ENCODE measurements around the gene HIGD1C. TPM values are rescaled to one million over a fixed set of nuclear protein-coding genes. Genes with fewer than 3 reads are reported as not detected.
A peak's percentile ranks its signal among the peaks of the same experiment; 100 is the strongest.

The HIGD1C gene
- total RNA-seq, 4 donors from 2014 or later = not detected

DNA sequence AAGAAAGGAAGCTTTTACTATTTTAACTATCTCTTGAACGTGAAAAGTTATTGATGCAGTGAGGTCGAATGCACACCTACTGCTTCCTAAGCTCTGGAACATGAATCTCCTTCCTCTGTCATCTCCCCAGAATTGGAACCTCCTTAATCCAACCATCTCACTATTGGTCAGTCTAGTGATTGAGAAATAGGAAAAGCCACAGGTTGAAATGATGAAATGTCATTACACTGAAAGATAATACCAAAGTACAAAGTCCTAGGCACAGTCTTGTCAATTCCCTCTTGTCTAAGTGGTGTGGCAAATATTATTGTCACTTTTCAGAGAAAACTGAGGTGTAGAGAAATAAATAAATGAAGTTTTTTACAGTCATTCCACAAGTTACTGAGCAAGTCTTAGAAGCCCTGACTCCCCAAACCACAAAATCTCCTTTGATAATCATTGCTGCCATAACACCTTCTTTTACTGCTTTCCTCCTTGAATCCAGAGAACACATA, 19.5 kb upstream of the HIGD1C start:
- WGBS = 79% methylated on average over 2 of the region's 2 CpGs
- TF ChIP-seq POLR2A (IDR thresholded peaks at IDR 0.05; ENCODE audit: low read depth) (no peak), POLR2AphosphoS5 (IDR thresholded peaks at IDR 0.05) (no peak), EP300 (IDR thresholded peaks at IDR 0.05) (no peak)
- TF ChIP-seq, protein P1, sequence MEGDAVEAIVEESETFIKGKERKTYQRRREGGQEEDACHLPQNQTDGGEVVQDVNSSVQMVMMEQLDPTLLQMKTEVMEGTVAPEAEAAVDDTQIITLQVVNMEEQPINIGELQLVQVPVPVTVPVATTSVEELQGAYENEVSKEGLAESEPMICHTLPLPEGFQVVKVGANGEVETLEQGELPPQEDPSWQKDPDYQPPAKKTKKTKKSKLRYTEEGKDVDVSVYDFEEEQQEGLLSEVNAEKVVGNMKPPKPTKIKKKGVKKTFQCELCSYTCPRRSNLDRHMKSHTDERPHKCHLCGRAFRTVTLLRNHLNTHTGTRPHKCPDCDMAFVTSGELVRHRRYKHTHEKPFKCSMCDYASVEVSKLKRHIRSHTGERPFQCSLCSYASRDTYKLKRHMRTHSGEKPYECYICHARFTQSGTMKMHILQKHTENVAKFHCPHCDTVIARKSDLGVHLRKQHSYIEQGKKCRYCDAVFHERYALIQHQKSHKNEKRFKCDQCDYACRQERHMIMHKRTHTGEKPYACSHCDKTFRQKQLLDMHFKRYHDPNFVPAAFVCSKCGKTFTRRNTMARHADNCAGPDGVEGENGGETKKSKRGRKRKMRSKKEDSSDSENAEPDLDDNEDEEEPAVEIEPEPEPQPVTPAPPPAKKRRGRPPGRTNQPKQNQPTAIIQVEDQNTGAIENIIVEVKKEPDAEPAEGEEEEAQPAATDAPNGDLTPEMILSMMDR (IDR thresholded peaks at IDR 0.05) = no peak
- H3K36me3 ChIP-seq = peaks cover 17 to 33% (median 26%) of the 10 kb centered on the region in 4 donors
- peaks cover 43 to 98% (median 88%) of the 10 kb centered on the region in 4 donors for H3K4me1 ChIP-seq
- H3K27me3 ChIP-seq = no peaks in the 10 kb centered on the region
- no peaks in the 10 kb centered on the region for H3K9me3 ChIP-seq
- no peak overlapping the region for H3K4me3 ChIP-seq
- H3K27ac ChIP-seq (replicated peaks in 1 of 4) = peak overlapping the region; percentile 61 to 79 (median 76)
- no peak for DNase-seq (ENCODE audit: extremely low spot score)
- intact Hi-C loops (cut with DNase I) = no loop called here

DNA sequence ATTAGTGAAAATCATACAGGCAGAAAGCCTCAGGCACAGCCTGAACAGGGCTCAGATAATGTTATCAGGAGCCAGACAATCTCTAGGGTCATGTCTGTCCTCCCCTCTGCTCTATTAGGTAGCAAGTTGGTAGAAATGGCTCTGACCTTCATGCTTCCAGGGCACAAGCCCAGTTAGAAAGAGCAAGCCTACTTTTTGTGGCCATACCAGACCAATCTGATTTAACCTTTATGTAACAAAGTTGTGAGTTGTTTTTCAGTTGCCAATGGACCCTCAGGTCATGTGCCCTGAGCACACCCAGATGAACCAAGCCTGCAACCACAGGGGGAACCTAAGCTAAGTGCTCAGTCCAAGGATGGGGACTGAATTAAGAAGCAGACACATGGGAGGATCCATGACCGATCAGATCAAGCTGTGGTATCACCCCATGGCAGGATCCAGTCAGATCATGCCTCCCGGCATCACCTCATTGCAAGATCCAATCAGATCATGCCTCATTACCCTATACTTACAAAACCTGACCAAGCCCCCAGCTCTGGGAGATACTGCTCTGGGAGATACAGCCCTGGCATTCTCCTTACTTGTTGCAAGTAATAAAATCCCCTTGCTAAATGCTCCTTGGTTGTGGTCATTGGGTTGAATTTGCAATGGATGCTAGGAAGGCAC, 18.8 kb upstream of the HIGD1C start:
- 86% methylated on average over 1 of the region's 2 CpGs for WGBS

DNA sequence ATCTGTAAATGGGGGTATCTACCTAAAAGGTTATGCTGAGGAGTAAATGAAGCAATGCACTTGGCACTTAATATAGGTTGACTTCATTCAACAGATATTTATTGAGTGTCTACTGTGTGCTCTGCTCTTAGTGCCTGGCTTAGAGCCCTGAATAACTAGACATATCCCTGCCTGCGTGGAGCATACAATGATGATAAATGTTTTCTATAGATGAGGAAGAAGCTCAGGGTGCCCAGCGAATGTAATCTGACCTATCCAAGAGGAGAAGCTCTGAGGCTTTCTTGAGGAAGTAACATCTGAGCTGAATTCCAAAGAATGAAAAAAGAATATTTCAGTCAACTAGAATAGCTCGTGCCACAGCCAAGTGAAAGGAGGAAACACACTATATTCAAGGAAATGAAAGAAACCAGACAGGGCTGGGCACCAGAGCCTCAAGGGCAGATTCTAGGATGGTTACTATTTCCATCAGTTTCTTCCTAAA, 17.9 kb upstream of the HIGD1C start:
- Histone ChIP-seq H3K4me1 (peaks cover 34 to 82% (median 74%) of the 10 kb centered on the region in 4 donors), H3K4me3 (peak overlapping the region in 2 of 4 donors; percentile 10 to 28), H3K27ac (replicated peaks in 1 of 4) (peak overlapping the region; percentile 61 to 79 (median 76)), H3K9me3 (no peaks in the 10 kb centered on the region), H3K36me3 (peaks cover 17 to 30% (median 26%) of the 10 kb centered on the region in 4 donors), H3K27me3 (no peaks in the 10 kb centered on the region)
- no peak for TF ChIP-seq EP300 (IDR thresholded peaks at IDR 0.05)
- 41% methylated on average over 3 of the region's 3 CpGs for WGBS
- no peak for DNase-seq (ENCODE audit: extremely low spot score)
- intact Hi-C loops (cut with DNase I) = no loop called here

More for the DNA sequence above, 18.8 kb upstream of the HIGD1C start:
- intact Hi-C loops (cut with DNase I) = no loop called here
- Histone ChIP-seq H3K4me1 (peaks cover 37 to 90% (median 81%) of the 10 kb centered on the region in 4 donors), H3K36me3 (peaks cover 17 to 30% (median 26%) of the 10 kb centered on the region in 4 donors), H3K4me3 (no peak overlapping the region), H3K27me3 (no peaks in the 10 kb centered on the region), H3K9me3 (no peaks in the 10 kb centered on the region), H3K27ac (replicated peaks in 1 of 4) (peak overlapping the region; percentile 61 to 79 (median 76))
- TF ChIP-seq POLR2A (IDR thresholded peaks at IDR 0.05; ENCODE audit: low read depth) = no peak
- TF ChIP-seq POLR2AphosphoS5 (IDR thresholded peaks at IDR 0.05) = no peak
- no peak for TF ChIP-seq EP300 (IDR thresholded peaks at IDR 0.05)
- TF ChIP-seq, protein P1 (IDR thresholded peaks at IDR 0.05) = no peak
- no peak for DNase-seq (ENCODE audit: extremely low spot score)

DNA sequence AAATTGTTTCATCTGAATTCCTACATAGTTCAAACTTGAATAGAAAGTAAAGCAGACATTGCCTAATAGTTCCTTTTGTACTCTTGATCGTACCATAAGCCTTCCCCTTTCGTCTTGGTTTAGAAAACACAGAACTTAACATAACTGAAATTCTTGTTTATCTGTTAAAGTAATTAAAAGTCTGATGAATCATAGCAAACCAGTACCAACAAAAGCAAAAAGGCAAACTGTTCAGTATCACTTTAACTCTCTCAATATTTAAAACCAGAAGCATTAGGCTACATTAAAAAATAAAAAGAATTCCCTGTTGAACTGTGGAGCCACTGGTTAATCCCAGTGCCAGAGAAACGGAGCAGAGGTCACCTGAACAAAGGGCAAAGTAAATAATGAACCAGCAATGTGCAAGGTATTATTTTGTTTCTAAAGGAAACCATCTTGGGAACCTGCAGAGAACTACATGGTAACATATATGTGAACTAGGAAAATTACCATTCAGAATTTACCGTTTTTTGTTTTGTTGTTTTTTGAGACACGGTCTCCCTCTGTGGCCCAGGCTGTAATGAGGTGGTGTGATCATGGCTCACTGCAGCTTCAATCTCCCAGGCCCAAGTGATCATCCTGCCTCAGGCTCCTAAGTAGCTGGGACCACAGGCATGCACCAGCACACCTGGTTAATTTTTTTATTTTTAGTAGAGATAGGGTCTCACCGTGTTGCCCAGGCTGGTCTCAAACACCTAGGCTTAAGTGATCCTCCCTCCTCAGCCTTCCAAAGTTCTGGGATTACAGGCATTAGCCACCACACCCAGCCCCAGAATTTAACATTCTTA, 17.1 kb upstream of the HIGD1C start:
- Histone ChIP-seq H3K4me3 (peak overlapping the region in 2 of 4 donors; percentile 10 to 28), H3K27ac (replicated peaks in 1 of 4) (peak overlapping the region; percentile 61 to 79 (median 76)), H3K9me3 (no peaks in the 10 kb centered on the region), H3K4me1 (peaks cover 31 to 74% (median 67%) of the 10 kb centered on the region in 4 donors), H3K36me3 (peaks cover 12 to 25% (median 19%) of the 10 kb centered on the region in 4 donors), H3K27me3 (no peaks in the 10 kb centered on the region)
- 56% methylated on average over 6 of the region's 6 CpGs for WGBS
- no peak for TF ChIP-seq EP300 (IDR thresholded peaks at IDR 0.05)
- intact Hi-C loops (cut with DNase I) = no loop called here
- DNase-seq (ENCODE audit: extremely low spot score) = no peak

DNA sequence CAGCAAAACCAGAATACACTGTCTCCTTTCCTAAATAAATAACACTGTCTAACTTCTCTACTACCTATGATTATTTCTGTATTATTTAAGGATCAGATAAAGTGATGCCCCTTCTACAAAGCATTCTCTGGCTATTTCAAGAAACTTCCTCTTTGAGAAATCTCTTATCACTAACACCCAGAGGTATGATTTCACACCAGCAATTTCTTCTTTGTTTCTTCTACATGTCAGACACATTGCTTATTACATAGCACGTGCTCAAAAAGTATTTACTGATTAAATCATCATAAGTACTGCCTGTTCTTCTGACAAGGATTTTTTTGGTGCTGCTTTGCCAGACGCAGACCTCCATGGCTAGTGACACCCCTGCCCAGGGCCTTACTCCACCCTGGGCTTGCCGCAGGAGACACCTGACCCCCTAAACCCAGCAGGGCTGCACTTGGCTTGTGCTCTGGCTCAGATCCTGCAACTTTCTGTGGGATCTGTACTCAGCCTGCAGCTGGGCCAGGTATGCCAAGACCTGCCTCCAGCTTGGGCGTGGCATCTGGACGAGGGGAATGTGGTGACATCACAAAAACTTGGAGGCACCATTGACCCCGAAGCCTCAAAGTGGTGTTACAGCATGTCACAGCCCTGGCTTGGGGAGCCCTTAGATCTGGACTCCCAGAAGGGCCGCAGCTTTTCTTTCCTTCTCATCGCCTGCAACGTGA, 15.4 kb upstream of the HIGD1C start:
- Histone ChIP-seq H3K36me3 (peaks cover 0 to 8% (median 8%) of the 10 kb centered on the region in 4 donors), H3K4me1 (peaks cover 31 to 56% (median 52%) of the 10 kb centered on the region in 4 donors), H3K9me3 (no peaks in the 10 kb centered on the region), H3K27me3 (no peaks in the 10 kb centered on the region), H3K4me3 (no peak overlapping the region), H3K27ac (replicated peaks in 1 of 4) (peak overlapping the region in 1 of 4 donors; percentile 11)
- TF ChIP-seq, protein P1 (IDR thresholded peaks at IDR 0.05) = no peak
- TF ChIP-seq POLR2AphosphoS5 (IDR thresholded peaks at IDR 0.05) (no peak), EP300 (IDR thresholded peaks at IDR 0.05) (no peak), POLR2A (IDR thresholded peaks at IDR 0.05; ENCODE audit: low read depth) (no peak)
- intact Hi-C loops (cut with DNase I) = no loop called here
- no peak for DNase-seq (ENCODE audit: extremely low spot score)
- WGBS = 75% methylated on average over 7 of the region's 9 CpGs

Measured in esophagus muscularis mucosa (tissue), 4 donors.